GM19372 (cell line): ENCODE measurements around the gene ANKS1A.

ENCODE experiments used
- ATAC-seq: cut with Tn5 transposase; IDR thresholded peaks from one replicate; pipeline ENCODE4 v1.9.1; 2021; ENCODE audit warnings: mild to moderate bottlenecking, low read depth, moderate library complexity; ENCODE audit not compliant: unreplicated experiment

Gene ANKS1A

DNA sequence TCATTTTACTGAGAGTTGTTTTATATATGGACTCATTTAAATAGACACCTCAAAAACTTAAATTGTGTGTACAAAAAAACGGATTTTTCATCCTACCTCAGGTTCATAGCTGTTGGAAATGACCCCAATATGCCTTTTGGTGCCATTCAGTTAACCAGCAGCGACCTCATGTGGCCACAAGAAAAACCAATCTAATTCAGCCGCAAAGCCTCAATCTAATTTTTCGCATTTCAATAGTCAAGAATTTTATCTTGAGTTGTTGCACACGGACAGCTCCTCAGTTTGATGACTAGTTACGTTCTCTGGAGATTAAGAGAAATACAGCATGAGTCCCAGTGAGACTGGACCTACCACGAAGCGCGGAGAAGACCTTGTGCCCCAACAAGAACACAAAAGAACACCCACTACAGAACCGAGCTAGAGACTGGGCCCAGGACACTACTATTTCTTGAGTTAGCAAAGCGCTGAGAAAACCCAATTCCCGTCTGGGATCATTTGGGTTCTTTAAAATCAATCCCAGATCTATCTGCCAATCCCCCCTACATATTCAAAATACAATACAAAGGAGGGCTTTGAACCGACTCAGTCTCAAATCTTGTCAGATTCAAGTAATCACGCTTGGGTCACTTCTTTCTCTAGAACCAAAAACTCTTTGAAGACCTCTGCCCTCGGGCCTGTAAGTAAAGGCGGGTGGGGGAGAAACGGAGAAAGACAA lies 251.0 kb downstream of the ANKS1A start:
- no peak for ATAC-seq

DNA sequence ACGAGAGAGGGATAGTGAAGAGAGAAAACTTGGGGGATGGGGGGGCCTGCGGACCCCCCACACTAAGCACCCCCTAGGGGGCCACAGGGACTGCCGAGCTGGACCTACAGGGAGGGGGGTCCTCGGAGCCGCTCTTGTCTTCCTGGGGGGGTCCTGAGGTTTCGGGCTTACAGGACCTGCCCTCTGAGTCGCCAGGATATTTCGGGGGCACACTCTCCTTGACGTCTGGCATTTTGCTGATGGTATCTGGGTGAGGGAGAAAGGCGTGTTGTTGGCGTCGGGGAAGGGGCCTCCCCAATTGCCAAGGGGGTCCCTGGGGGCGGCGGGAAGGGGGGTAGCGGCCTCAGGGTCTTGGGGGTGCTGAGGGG lies 251.6 kb downstream of the ANKS1A start:
- ATAC-seq, result no peak
